HepG2 (cell line): Measurements from ENCODE around the gene GUK1. TPM values are rescaled to one million over a fixed set of nuclear protein-coding genes. Genes with fewer than 3 reads are reported as not detected.

Experiments used
- ARNT ChIP-seq: fragments of 450-650 bp; IDR thresholded peaks from 2 replicates; pipeline ENCODE4 v1.6.1; 2017
- CHCHD3 ChIP-seq: sonication (generic); formaldehyde crosslinking; IDR thresholded peaks from 2 replicates; pipeline ENCODE4 v1.8.0; 2022; ENCODE audit warnings: mild to moderate bottlenecking, missing genetic modification reagents, moderate library complexity
- HCFC1 ChIP-seq: fragments of 150-350 bp; IDR thresholded peaks from 2 replicates; pipeline ENCODE4 v1.6.1; 2014; ENCODE audit warnings: low read depth, low read length
- KLF11 ChIP-seq: IDR thresholded peaks from 2 replicates; pipeline ENCODE4 v1.6.1; 2016; ENCODE audit warnings: missing compliant biosample characterization
- PRDM15 ChIP-seq: sonication (generic); formaldehyde crosslinking; IDR thresholded peaks from 2 replicates; pipeline ENCODE4 v1.4.0; 2020; ENCODE audit warnings: missing genetic modification reagents
- SMC3 ChIP-seq: IDR thresholded peaks from 2 replicates; pipeline ENCODE4 v1.6.1; 2011; ENCODE audit warnings: low read length, improper control_type of control experiment
- TBL1XR1 ChIP-seq: fragments of 150-350 bp; IDR thresholded peaks from 2 replicates; pipeline ENCODE4 v1.6.1; 2014; ENCODE audit warnings: borderline replicate concordance, low read length; ENCODE audit not compliant: partially characterized antibody
- TFE3 ChIP-seq: IDR thresholded peaks from 2 replicates; pipeline ENCODE4 v1.6.1; 2016
- U2AF2 ChIP-seq: fragments of 200-400 bp; formaldehyde crosslinking; IDR thresholded peaks from 2 replicates; pipeline ENCODE4 v1.6.1; 2017; ENCODE audit warnings: low read depth, mild to moderate bottlenecking, low read length
- ZNF609 ChIP-seq: sonication (generic); formaldehyde crosslinking; IDR thresholded peaks from 2 replicates; pipeline ENCODE4 v1.4.0; 2020; ENCODE audit warnings: mild to moderate bottlenecking, missing genetic modification reagents, borderline replicate concordance
- polyA plus RNA-seq, 8 experiments: library from polyadenylated mRNA; depleted of rRNA in 3 of 8; stranded (reverse) in 7 of 8; unstranded in 1 of 8; fragments of >200 nt; fragmentation: Illumina TruSeq in 4 of 8; extraction: Trizol in 4 of 8; gene quantifications; 2 replicates each; pipeline versions ENCODE4 v1.2.1 to v1.2.3, GENCODE V29; 2011 to 2016; ENCODE audit warnings: low read depth in 4 of 8, missing spikeins in 1 of 8, mixed read lengths in 1 of 8; ENCODE audit not compliant: insufficient read depth in 1 of 8
- total RNA-seq, 5 experiments: library from RNA; depleted of rRNA; stranded (reverse); fragments of >200 nt; fragmentation: Illumina TruSeq; extraction: Trizol; gene quantifications; 2 replicates each; pipeline ENCODE4 v1.2.3, GENCODE V29; 2016; ENCODE audit warnings: low read depth in 1 of 5
- TF ChIP-seq, protein P1 (sequence below): IDR thresholded peaks from 2 replicates; pipeline ENCODE4 v1.6.1; 2016; ENCODE audit warnings: mild to moderate bottlenecking
- TF ChIP-seq, protein P2 (sequence below), 2 experiments: sonication (generic) in 1 of 2; formaldehyde crosslinking in 1 of 2; IDR thresholded peaks; 2 replicates each; pipeline versions ENCODE4 v1.4.0 to v1.6.1; 2016 to 2020; ENCODE audit warnings: borderline replicate concordance in 1 of 2, low read depth in 1 of 2, mild to moderate bottlenecking in 1 of 2, missing genetic modification reagents in 1 of 2

GUK1 gene
- total and polyA plus RNA-seq, 2 of the 13 experiments (the other 11 are each of a cell fraction or from before 2014, with no cell fraction given) = 116 to 154 TPM

GRCh38 chr1:228149406-228150119, 9.5 kb downstream of the GUK1 start, which contains the start of gene GJC2 (continued):
- no peak for TF ChIP-seq TFE3 (CRISPR knock-in tag)
- TF ChIP-seq, protein P1, sequence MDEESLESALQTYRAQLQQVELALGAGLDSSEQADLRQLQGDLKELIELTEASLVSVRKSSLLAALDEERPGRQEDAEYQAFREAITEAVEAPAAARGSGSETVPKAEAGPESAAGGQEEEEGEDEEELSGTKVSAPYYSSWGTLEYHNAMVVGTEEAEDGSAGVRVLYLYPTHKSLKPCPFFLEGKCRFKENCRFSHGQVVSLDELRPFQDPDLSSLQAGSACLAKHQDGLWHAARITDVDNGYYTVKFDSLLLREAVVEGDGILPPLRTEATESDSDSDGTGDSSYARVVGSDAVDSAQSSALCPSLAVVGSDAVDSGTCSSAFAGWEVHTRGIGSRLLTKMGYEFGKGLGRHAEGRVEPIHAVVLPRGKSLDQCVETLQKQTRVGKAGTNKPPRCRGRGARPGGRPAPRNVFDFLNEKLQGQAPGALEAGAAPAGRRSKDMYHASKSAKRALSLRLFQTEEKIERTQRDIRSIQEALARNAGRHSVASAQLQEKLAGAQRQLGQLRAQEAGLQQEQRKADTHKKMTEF (CRISPR knock-in tag) = peak; percentile 54
- TF ChIP-seq TBL1XR1 = no peak
- no peak for TF ChIP-seq CHCHD3 (CRISPR knock-in tag)
- no peak for TF ChIP-seq ARNT
- no peak for TF ChIP-seq U2AF2
- peak; percentile 9; the same call in 1 of the 2 replicates for TF ChIP-seq KLF11 (CRISPR knock-in tag)
- TF ChIP-seq HCFC1 = no peak
- TF ChIP-seq ZNF609 (CRISPR knock-in tag) = no peak
- no peak for TF ChIP-seq PRDM15 (CRISPR knock-in tag)
- TF ChIP-seq SMC3 = no peak
- TF ChIP-seq, protein P2, sequence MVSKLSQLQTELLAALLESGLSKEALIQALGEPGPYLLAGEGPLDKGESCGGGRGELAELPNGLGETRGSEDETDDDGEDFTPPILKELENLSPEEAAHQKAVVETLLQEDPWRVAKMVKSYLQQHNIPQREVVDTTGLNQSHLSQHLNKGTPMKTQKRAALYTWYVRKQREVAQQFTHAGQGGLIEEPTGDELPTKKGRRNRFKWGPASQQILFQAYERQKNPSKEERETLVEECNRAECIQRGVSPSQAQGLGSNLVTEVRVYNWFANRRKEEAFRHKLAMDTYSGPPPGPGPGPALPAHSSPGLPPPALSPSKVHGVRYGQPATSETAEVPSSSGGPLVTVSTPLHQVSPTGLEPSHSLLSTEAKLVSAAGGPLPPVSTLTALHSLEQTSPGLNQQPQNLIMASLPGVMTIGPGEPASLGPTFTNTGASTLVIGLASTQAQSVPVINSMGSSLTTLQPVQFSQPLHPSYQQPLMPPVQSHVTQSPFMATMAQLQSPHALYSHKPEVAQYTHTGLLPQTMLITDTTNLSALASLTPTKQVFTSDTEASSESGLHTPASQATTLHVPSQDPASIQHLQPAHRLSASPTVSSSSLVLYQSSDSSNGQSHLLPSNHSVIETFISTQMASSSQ (IDR thresholded peaks at IDR 0.05; ENCODE audit: low read depth) = no peak
- TF ChIP-seq, protein P2 (CRISPR knock-in tag; IDR thresholded peaks at IDR 0.05; ENCODE audit: borderline replicate concordance) = peak; percentile 4; the same call in 1 of the 2 replicates
